Activated T-cell treated with anti-CD3 and anti-CD28 coated beads, Interleukin-2, amount 50 U/mL, for 24 hours (primary cell): ENCODE results near the gene SLC27A3.

Experiments used
- DNase-seq: peaks from one replicate; pipeline ENCODE4 v3.0.0-alpha.2; 2020
- H3K27ac Mint-ChIP-seq: 2 replicates; pipeline ENCODE4 v1.8.0; 2020; ENCODE audit warnings: mild to moderate bottlenecking, mixed read lengths
- H3K27me3 Mint-ChIP-seq: 2 replicates; pipeline ENCODE4 v1.8.0; 2020; ENCODE audit warnings: mixed read lengths
- H3K36me3 Mint-ChIP-seq: 2 replicates; pipeline ENCODE4 v1.8.0; 2020; ENCODE audit warnings: low read depth, mixed read lengths
- H3K4me1 Mint-ChIP-seq: 2 replicates; pipeline ENCODE4 v1.8.0; 2020; ENCODE audit warnings: low read depth, mixed read lengths
- H3K4me3 Mint-ChIP-seq: 2 replicates; pipeline ENCODE4 v1.8.0; 2020; ENCODE audit warnings: mild to moderate bottlenecking, moderate library complexity, mixed read lengths
- H3K9me3 Mint-ChIP-seq: 2 replicates; pipeline ENCODE4 v1.8.0; 2020; ENCODE audit warnings: mixed read lengths

Gene SLC27A3

GRCh38 chr1:153795934-153796785 lies 21.0 kb downstream of the SLC27A3 start:
- no peaks in the 10 kb centered on the region for H3K9me3 Mint-ChIP-seq
- H3K27me3 Mint-ChIP-seq = no peaks in the 10 kb centered on the region
- DNase-seq = no peak
- no peaks in the 10 kb centered on the region for H3K36me3 Mint-ChIP-seq
- peaks cover 15% of the 10 kb centered on the region for H3K4me1 Mint-ChIP-seq
- no peak overlapping the region for H3K4me3 Mint-ChIP-seq
- H3K27ac Mint-ChIP-seq = no peak overlapping the region

GRCh38 chr1:153796786-153797659 lies 21.8 kb downstream of the SLC27A3 start:
- H3K4me1 Mint-ChIP-seq = peaks cover 7% of the 10 kb centered on the region
- no peak overlapping the region for H3K27ac Mint-ChIP-seq
- H3K4me3 Mint-ChIP-seq = no peak overlapping the region
- H3K27me3 Mint-ChIP-seq = no peaks in the 10 kb centered on the region
- H3K9me3 Mint-ChIP-seq = no peaks in the 10 kb centered on the region
- peak; percentile 83 for DNase-seq
- peaks cover 2% of the 10 kb centered on the region for H3K36me3 Mint-ChIP-seq

- no peak for DNase-seq
- Mint-ChIP-seq H3K27ac (peak overlapping the region; percentile 37), H3K9me3 (no peaks in the 10 kb centered on the region), H3K36me3 (peaks cover 11% of the 10 kb centered on the region), H3K4me1 (peaks cover 8% of the 10 kb centered on the region), H3K27me3 (no peaks in the 10 kb centered on the region), H3K4me3 (no peak overlapping the region)
Measured at GRCh38 chr1:153798468-153798780, 23.2 kb downstream of the SLC27A3 start.

GRCh38 chr1:153799016-153799415 lies 23.8 kb downstream of the SLC27A3 start:
- Mint-ChIP-seq H3K9me3 (no peaks in the 10 kb centered on the region), H3K27me3 (no peaks in the 10 kb centered on the region), H3K36me3 (peaks cover 16% of the 10 kb centered on the region), H3K4me3 (no peak overlapping the region), H3K4me1 (peaks cover 13% of the 10 kb centered on the region), H3K27ac (no peak overlapping the region)
- DNase-seq = no peak

GRCh38 chr1:153799566-153800465 lies 24.6 kb downstream of the SLC27A3 start:
- H3K9me3 Mint-ChIP-seq = no peaks in the 10 kb centered on the region
- H3K4me3 Mint-ChIP-seq = no peak overlapping the region
- H3K27me3 Mint-ChIP-seq = no peaks in the 10 kb centered on the region
- H3K36me3 Mint-ChIP-seq = peaks cover 18% of the 10 kb centered on the region
- H3K4me1 Mint-ChIP-seq = peaks cover 20% of the 10 kb centered on the region
- no peak for DNase-seq
- H3K27ac Mint-ChIP-seq = peak overlapping the region; percentile 47

GRCh38 chr1:153800516-153800915 lies 25.3 kb downstream of the SLC27A3 start:
- H3K27ac Mint-ChIP-seq = peak overlapping the region; percentile 47

GRCh38 chr1:153801028-153801625 lies 25.9 kb downstream of the SLC27A3 start:
- Mint-ChIP-seq H3K4me1 (peaks cover 32% of the 10 kb centered on the region), H3K27ac (peak overlapping the region; percentile 44), H3K9me3 (no peaks in the 10 kb centered on the region), H3K36me3 (peaks cover 27% of the 10 kb centered on the region), H3K4me3 (no peak overlapping the region), H3K27me3 (no peaks in the 10 kb centered on the region)
- no peak for DNase-seq

More at GRCh38 chr1:153800516-153800915, 25.3 kb downstream of the SLC27A3 start:
- Mint-ChIP-seq H3K9me3 (no peaks in the 10 kb centered on the region), H3K27me3 (no peaks in the 10 kb centered on the region), H3K36me3 (peaks cover 22% of the 10 kb centered on the region), H3K4me3 (no peak overlapping the region), H3K4me1 (peaks cover 26% of the 10 kb centered on the region)
- DNase-seq = no peak

GRCh38 chr1:153801786-153802697 lies 26.8 kb downstream of the SLC27A3 start:
- H3K4me3 Mint-ChIP-seq = no peak overlapping the region

GRCh38 chr1:153803470-153804056 lies 28.4 kb downstream of the SLC27A3 start:
- Mint-ChIP-seq H3K4me1 (peaks cover 35% of the 10 kb centered on the region), H3K36me3 (peaks cover 46% of the 10 kb centered on the region), H3K4me3 (no peak overlapping the region), H3K27me3 (no peaks in the 10 kb centered on the region), H3K9me3 (no peaks in the 10 kb centered on the region), H3K27ac (peak overlapping the region; percentile 37)
- DNase-seq = no peak

More at GRCh38 chr1:153801786-153802697, 26.8 kb downstream of the SLC27A3 start:
- Mint-ChIP-seq H3K9me3 (no peaks in the 10 kb centered on the region), H3K36me3 (peaks cover 35% of the 10 kb centered on the region), H3K27ac (peak overlapping the region; percentile 44), H3K4me1 (peaks cover 40% of the 10 kb centered on the region), H3K27me3 (no peaks in the 10 kb centered on the region)
- DNase-seq = no peak

GRCh38 chr1:153804112-153804511 lies 28.9 kb downstream of the SLC27A3 start:
- Mint-ChIP-seq H3K4me1 (peaks cover 35% of the 10 kb centered on the region), H3K9me3 (no peaks in the 10 kb centered on the region), H3K27ac (peak overlapping the region; percentile 68), H3K27me3 (no peaks in the 10 kb centered on the region), H3K36me3 (peaks cover 51% of the 10 kb centered on the region), H3K4me3 (no peak overlapping the region)
- no peak for DNase-seq

- no peaks in the 10 kb centered on the region for H3K27me3 Mint-ChIP-seq
- peak overlapping the region; percentile 90 for H3K27ac Mint-ChIP-seq
- peaks cover 35% of the 10 kb centered on the region for H3K4me1 Mint-ChIP-seq
- peaks cover 62% of the 10 kb centered on the region for H3K36me3 Mint-ChIP-seq
- H3K9me3 Mint-ChIP-seq = no peaks in the 10 kb centered on the region
- H3K4me3 Mint-ChIP-seq = peak overlapping the region; percentile 39
- peak; percentile 64 for DNase-seq
Measured at GRCh38 chr1:153805042-153805745, 30.0 kb downstream of the SLC27A3 start.

- no peak for DNase-seq
- H3K9me3 Mint-ChIP-seq = no peaks in the 10 kb centered on the region
- H3K27me3 Mint-ChIP-seq = no peaks in the 10 kb centered on the region
- peak overlapping the region; percentile 39 for H3K4me3 Mint-ChIP-seq
- H3K27ac Mint-ChIP-seq = peak overlapping the region; percentile 90
- peaks cover 35% of the 10 kb centered on the region for H3K4me1 Mint-ChIP-seq
- H3K36me3 Mint-ChIP-seq = peaks cover 71% of the 10 kb centered on the region
Measured at GRCh38 chr1:153805886-153806719, 30.9 kb downstream of the SLC27A3 start.
